UCSD-AML1 (cell line): ENCODE measurements around the gene FASN.

ENCODE experiments used
- DNase-seq: peaks from one replicate; lab custom pipeline; 2025; ENCODE audit not compliant: unreplicated experiment; lab: John Stamatoyannopoulos, UW

The FASN gene

GRCh38 chr17:82089723-82090548 is 8.1 kb downstream of the FASN start:
- no peak for DNase-seq

GRCh38 chr17:82088838-82089722 is 9.0 kb downstream of the FASN start:
- DNase-seq: no peak

- no peak for DNase-seq
Observed at GRCh38 chr17:82087961-82088837, 9.8 kb downstream of the FASN start.

GRCh38 chr17:82086941-82087906 is 10.8 kb downstream of the FASN start:
- no peak for DNase-seq

GRCh38 chr17:82085931-82086764 is 11.9 kb downstream of the FASN start:
- DNase-seq: no peak

GRCh38 chr17:82085031-82085861 is 12.8 kb downstream of the FASN start:
- DNase-seq: no peak

GRCh38 chr17:82084373-82085030 is 13.5 kb downstream of the FASN start:
- DNase-seq: no peak

GRCh38 chr17:82083533-82084359 is 14.3 kb downstream of the FASN start:
- no peak for DNase-seq

GRCh38 chr17:82083009-82083408 is 15.0 kb downstream of the FASN start:
- DNase-seq: no peak

GRCh38 chr17:82082456-82082855 is 15.6 kb downstream of the FASN start:
- no peak for DNase-seq

- DNase-seq: no peak
Observed at GRCh38 chr17:82081966-82082365, 16.1 kb downstream of the FASN start.

- DNase-seq: no peak
Observed at GRCh38 chr17:82081546-82081945, 16.5 kb downstream of the FASN start.

GRCh38 chr17:82080789-82081464 is 17.1 kb downstream of the FASN start:
- no peak for DNase-seq

GRCh38 chr17:82080048-82080788 is 17.8 kb downstream of the FASN start:
- DNase-seq: no peak

- no peak for DNase-seq
Observed at GRCh38 chr17:82079001-82079677, 18.9 kb downstream of the FASN start.
